Gastrocnemius medialis (tissue), 4 donors: ENCODE data around the gene TANK.

Experiments used
- CTCF ChIP-seq, 5 experiments: fragments of 450-650 bp in 3 of 5; fragments of 200-600 bp in 2 of 5; sonication (generic) in 2 of 5; IDR thresholded peaks in 4 of 5; conservative IDR thresholded peaks in 1 of 5; 1 replicate in 4 of 5; 2 replicates in 1 of 5; pipeline ENCODE4 v1.5.1; 2016 to 2019; ENCODE audit warnings: antibody characterized with exemption in 5 of 5, mild to moderate bottlenecking in 3 of 5, moderate library complexity in 3 of 5
- POLR2A ChIP-seq, 2 donors: fragments of 450-650 bp; IDR thresholded peaks; one replicate each; pipeline ENCODE4 v1.6.1; 2017; ENCODE audit warnings: antibody characterized with exemption in 2 of 2, mild to moderate bottlenecking in 2 of 2, moderate library complexity in 2 of 2

DNA sequence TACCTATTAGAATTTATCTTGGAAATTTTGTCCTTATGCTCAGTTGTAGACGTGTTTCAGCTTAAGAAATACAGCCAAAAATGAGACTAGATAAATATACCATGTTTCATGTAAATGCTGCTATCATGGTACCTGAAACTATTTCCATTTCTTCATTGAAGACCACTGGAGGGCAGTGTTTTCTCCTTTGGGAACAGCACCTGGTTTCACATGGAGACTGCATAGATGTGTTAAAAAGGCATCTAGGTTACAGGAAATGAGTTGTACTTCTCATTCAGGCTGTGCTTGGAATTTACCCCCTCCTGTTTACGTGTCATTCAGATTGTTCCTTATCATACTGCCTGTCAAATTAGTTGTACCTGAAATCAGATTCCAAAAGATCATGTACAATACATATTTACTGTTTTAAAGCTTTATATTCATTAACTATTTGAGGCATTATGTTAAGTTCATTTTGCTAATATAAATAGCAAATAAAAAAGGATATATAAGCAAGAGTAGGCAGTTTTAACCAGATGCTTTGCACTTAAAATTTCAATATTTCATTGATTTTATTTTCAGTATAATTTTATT is 90.7 kb downstream of the TANK start:
- TF ChIP-seq CTCF (IDR thresholded peaks at IDR 0.05 in 4 of 5, conservative IDR thresholded peaks at IDR 0.05 in 1 of 5) (peak in 4 of 5 experiments; percentile 36 to 62 (median 45)), POLR2A (IDR thresholded peaks at IDR 0.05) (no peak)
